Measurements from ENCODE around the gene GREM2. TPM values are rescaled to one million over a fixed set of nuclear protein-coding genes. Genes with fewer than 3 reads are reported as not detected.
A peak's percentile ranks its signal among the peaks of the same experiment; 100 is the strongest.

The GREM2 gene
- not detected in 2 replicates for total RNA-seq (2021)
- long read RNA-seq, result 0 reads

DNA sequence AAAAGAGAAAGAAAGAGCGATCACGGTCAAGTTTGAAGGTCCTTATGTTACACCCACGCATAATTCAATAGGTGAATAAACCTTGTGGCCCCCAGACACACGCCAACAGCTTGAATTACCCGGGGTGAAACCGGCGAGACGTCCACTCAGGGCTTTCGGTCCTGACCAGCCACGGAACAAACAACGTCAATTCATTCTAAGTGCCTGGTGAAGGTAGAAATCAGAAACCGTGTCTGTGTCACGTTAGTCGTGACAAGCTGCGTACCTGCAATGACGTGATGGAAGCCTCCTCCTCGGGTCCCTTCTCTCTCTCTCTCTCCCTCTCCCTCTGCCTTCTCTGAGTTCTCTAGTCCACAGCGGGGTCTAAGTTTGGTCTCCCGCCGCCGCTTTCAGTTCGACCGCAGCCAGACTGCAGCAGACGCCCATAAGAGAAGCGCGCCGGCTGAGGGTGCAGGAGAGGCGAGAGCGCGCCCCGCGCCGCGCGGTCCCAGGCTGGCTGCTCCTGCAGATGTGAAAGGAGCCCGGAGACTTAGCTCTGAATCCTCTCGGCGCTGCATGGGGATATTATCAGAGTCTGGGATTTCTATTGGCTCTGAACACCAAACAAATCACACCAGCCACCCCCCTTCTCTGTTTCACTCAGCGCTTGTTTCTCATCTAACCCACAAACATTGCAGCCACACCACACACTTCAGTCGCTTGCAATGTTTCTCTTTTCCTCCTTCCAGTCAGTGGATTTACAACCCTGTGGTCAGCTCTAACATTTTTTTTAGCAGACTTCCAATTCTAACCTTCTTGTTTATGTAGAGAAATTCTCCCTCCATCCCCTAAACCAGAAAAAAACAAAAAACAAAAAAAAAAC, at the start of gene GREM2:
GREM2 (minus strand) TSS at position 537 of the 862 bp plus-strand sequence. CDS start 118,680 bp downstream, outside the sequence.
- no CpG with 5 or more reads among the region's 40 CpGs for WGBS (ENCODE audit: extremely low coverage, insufficient read length, low lambda C conversion rate)
- H3K27ac ChIP-seq (ENCODE audit: insufficient read length, low read depth, low read length), result no peak within 1 kb of the TSS
- H3K9ac ChIP-seq (ENCODE audit: extremely low read depth, insufficient read length, low read length), result no peak within 1 kb of the TSS

More for the DNA sequence above, at the start of gene GREM2:
- peak within 1 kb of the TSS; percentile 61 for H3K4me2 ChIP-seq (ENCODE audit: insufficient read depth, insufficient read length, low read length)
- peak; percentile 74 for DNase-seq
- peaks cover 4% of the 10 kb centered on the region for H3K23me2 ChIP-seq (ENCODE audit: insufficient read length, low read depth, low read length, poor library complexity, severe bottlenecking)
- H3K4me3 Mint-ChIP-seq, result peak within 1 kb of the TSS; percentile 74 to 87
- H2BK15ac ChIP-seq (ENCODE audit: low read depth, low read length), result no peak within 1 kb of the TSS
- H3K9me3 Mint-ChIP-seq, result no peaks in the 10 kb centered on the region
- no peak within 1 kb of the TSS for H2BK12ac ChIP-seq (ENCODE audit: insufficient read length, low read depth, low read length)
- H3K27me3 Mint-ChIP-seq (ENCODE audit: low read depth), result peaks cover 40% of the 10 kb centered on the region
- H3K4me1 ChIP-seq (ENCODE audit: insufficient read depth, low read length), result peaks cover 5% of the 10 kb centered on the region; the same call in 1 of the 2 replicates
- H3T11ph ChIP-seq (ENCODE audit: low read length), result no peak within 1 kb of the TSS
- no peak within 1 kb of the TSS for H2AFZ ChIP-seq (ENCODE audit: low read length)
- H2BK120ac ChIP-seq (ENCODE audit: low read depth, low read length, poor library complexity, severe bottlenecking), result no peak within 1 kb of the TSS
- H3K4ac ChIP-seq (ENCODE audit: low read depth, low read length), result no peak within 1 kb of the TSS
- no peak within 1 kb of the TSS for H4K91ac ChIP-seq (ENCODE audit: insufficient read length, low read depth, low read length)
- no peak within 1 kb of the TSS for H2AK5ac ChIP-seq (ENCODE audit: insufficient read length, low read length)
- no peak within 1 kb of the TSS for H3K18ac ChIP-seq (ENCODE audit: insufficient read length, low read depth, low read length)
- H2BK5ac ChIP-seq (ENCODE audit: insufficient read length, low read length), result no peak within 1 kb of the TSS
- H4K8ac ChIP-seq (replicated peaks; ENCODE audit: insufficient read length, low read depth, low read length), result no peak within 1 kb of the TSS
- no peaks in the 10 kb centered on the region for H4K20me1 ChIP-seq (ENCODE audit: control insufficient read depth, insufficient read depth, insufficient read length)
- no peak within 1 kb of the TSS for H3K14ac ChIP-seq (ENCODE audit: insufficient read depth, low read length)
- TF ChIP-seq, protein P1, sequence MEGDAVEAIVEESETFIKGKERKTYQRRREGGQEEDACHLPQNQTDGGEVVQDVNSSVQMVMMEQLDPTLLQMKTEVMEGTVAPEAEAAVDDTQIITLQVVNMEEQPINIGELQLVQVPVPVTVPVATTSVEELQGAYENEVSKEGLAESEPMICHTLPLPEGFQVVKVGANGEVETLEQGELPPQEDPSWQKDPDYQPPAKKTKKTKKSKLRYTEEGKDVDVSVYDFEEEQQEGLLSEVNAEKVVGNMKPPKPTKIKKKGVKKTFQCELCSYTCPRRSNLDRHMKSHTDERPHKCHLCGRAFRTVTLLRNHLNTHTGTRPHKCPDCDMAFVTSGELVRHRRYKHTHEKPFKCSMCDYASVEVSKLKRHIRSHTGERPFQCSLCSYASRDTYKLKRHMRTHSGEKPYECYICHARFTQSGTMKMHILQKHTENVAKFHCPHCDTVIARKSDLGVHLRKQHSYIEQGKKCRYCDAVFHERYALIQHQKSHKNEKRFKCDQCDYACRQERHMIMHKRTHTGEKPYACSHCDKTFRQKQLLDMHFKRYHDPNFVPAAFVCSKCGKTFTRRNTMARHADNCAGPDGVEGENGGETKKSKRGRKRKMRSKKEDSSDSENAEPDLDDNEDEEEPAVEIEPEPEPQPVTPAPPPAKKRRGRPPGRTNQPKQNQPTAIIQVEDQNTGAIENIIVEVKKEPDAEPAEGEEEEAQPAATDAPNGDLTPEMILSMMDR (conservative IDR thresholded peaks at IDR 0.05), result no peak
- no peak within 1 kb of the TSS for H3K23ac ChIP-seq (ENCODE audit: insufficient read length, low read depth, low read length)
- H3K27me3 ChIP-seq (ENCODE audit: insufficient read depth, low read length), result no peaks in the 10 kb centered on the region; the same call in 1 of the 2 replicates
- H3K4me1 Mint-ChIP-seq, result peaks cover 38 to 47% of the 10 kb centered on the region in 2 experiments
- H3K79me2 ChIP-seq (ENCODE audit: insufficient read depth, low read length), result no peaks in the 10 kb centered on the region
- H2BK20ac ChIP-seq (ENCODE audit: low read depth, low read length, poor library complexity, severe bottlenecking), result no peak within 1 kb of the TSS
- H3K79me1 ChIP-seq (ENCODE audit: insufficient read depth, low read depth, low read length, poor library complexity, severe bottlenecking), result no peaks in the 10 kb centered on the region
- H3K27ac Mint-ChIP-seq, result peak within 1 kb of the TSS in 1 of 3 experiments; percentile 54; a peak in 2 of 7 replicates
- H4K5ac ChIP-seq (ENCODE audit: insufficient read length, low read depth, low read length), result no peak within 1 kb of the TSS
- no peaks in the 10 kb centered on the region for H3K9me3 ChIP-seq (ENCODE audit: control insufficient read depth, low read depth, low read length)
- H3K56ac ChIP-seq (ENCODE audit: insufficient read length, low read depth, low read length), result no peak within 1 kb of the TSS
- H3K36me3 Mint-ChIP-seq (ENCODE audit: insufficient read depth in 1 of 3, low read depth in 3 of 3), result no peaks in the 10 kb centered on the region
